Smooth muscle cell of the brain vasculature (primary cell): Measurements from ENCODE around the gene DHCR24.

Experiments
- DNase-seq: peaks from one replicate; pipeline ENCODE4 v3.0.0-alpha.2; 2012; ENCODE audit warnings: low read depth, low spot score

Gene DHCR24

GRCh38 chr1:54803761-54804470 lies 83.1 kb downstream of the DHCR24 start:
- DNase-seq = no peak

GRCh38 chr1:54800899-54801759 lies 85.9 kb downstream of the DHCR24 start, which contains the start of gene TTC22:
Gene TTC22 (minus strand): TSS chr1:54801323. CDS start chr1:54801163, 160 bp downstream.
- no peak for DNase-seq

DNA sequence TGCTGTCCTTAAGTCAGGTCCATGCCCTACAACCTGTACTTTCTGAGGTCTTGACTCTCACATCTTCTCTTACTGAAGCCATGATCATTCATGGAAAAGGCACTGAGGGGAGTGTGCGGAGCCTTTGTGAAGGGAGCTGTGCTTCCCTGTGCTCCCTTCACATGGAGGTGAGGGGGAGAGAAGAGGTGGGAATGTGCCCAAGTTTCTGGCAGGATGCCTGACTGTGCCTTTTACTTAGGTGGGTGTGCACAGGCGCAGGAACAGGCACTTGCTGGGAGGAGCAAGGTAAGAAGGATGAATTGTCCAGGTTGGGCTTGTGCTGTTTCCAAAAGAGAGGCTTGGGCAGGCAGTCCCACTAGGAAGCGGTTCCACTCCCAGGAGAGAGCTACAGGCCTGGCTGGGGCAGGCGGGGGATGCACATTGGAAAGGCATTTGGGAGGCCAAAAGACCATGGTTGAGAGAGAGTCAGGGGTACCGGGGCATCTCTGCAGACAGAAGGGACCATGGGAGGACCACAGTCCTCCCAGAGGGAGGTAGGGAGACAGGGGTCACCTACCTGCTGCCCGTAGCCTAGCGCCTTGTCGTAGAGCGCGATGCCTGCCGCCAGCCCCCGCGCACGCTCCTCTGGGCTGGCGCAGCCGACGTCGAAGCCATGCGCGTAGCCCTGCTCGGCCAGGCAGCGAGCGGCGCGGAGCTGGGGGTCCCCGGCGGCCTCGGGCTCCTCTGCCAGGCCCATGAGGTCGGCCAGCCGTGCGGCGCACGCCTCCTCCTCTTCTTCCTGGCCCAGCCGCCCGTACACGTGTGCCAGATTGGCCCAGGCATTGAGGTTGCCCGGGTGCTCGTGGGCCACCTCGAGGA lies 86.7 kb downstream of the DHCR24 start:
- DNase-seq = no peak
